Caco-2 (cell line): ENCODE results near the gene TMEM217. TPM values are rescaled to one million over a fixed set of nuclear protein-coding genes. Genes with fewer than 3 reads are reported as not detected.

Source experiments
- BruUV-seq: library from RNA; stranded (reverse); fragments of 400-500 nt; replicated peaks from 2 replicates; lab custom pipeline; 2021; lab: Mats Ljungman, UMichigan
- CTCF ChIA-PET: fragments of 300-600 bp; sonication (Branson Sonifier 250); formaldehyde crosslinking; loops from one replicate; lab custom pipeline; 2022; ENCODE audit warnings: antibody characterized with exemption; lab: Charles Lee
- POLR2A ChIA-PET: fragments of 300-600 bp; sonication (Branson Sonifier 250); formaldehyde crosslinking; loops from one replicate; lab custom pipeline; 2022; ENCODE audit warnings: antibody characterized with exemption; lab: Charles Lee
- DNase-seq, 2 experiments: peaks; one replicate each; pipeline versions ENCODE4 v3.0.0 to v3.0.0-alpha.2; 2020 to 2022
- H3K27me3 ChIP-seq: replicated peaks from 2 replicates; pipeline ENCODE4 v1.6.0; 2011; ENCODE audit warnings: low read length; ENCODE audit not compliant: control insufficient read depth, insufficient read depth
- H3K36me3 ChIP-seq: 2 replicates; pipeline ENCODE4 v1.5.1; 2011; ENCODE audit warnings: low read length; ENCODE audit not compliant: control insufficient read depth, insufficient read depth
- H3K4me1 ChIP-seq: fragments of 250-450 bp; sonication (Bioruptor Pico); 2 replicates; pipeline ENCODE4 v1.5.1; 2020; ENCODE audit warnings: mild to moderate bottlenecking
- H3K4me3 ChIP-seq: 2 replicates; pipeline ENCODE4 v1.5.1; 2011; ENCODE audit warnings: low read depth, mild to moderate bottlenecking, control low read depth, low read length
- H3K9me3 ChIP-seq: fragments of 250-450 bp; sonication (Bioruptor Pico); 2 replicates; pipeline ENCODE4 v1.5.1; 2020; ENCODE audit warnings: mild to moderate bottlenecking, moderate library complexity
- H3K27ac Mint-ChIP-seq: one replicate; pipeline ENCODE4 v1.8.0; 2022; ENCODE audit warnings: mixed read lengths; ENCODE audit not compliant: unreplicated experiment
- H3K27me3 Mint-ChIP-seq: one replicate; pipeline ENCODE4 v1.8.0; 2022; ENCODE audit warnings: mixed read lengths; ENCODE audit not compliant: insufficient read depth, unreplicated experiment
- H3K36me3 Mint-ChIP-seq: one replicate; pipeline ENCODE4 v1.8.0; 2022; ENCODE audit warnings: mild to moderate bottlenecking, mixed read lengths; ENCODE audit not compliant: insufficient read depth, unreplicated experiment
- H3K4me1 Mint-ChIP-seq: one replicate; pipeline ENCODE4 v1.8.0; 2022; ENCODE audit warnings: low read depth, mixed read lengths; ENCODE audit not compliant: unreplicated experiment
- H3K4me3 Mint-ChIP-seq: one replicate; pipeline ENCODE4 v1.8.0; 2022; ENCODE audit warnings: mild to moderate bottlenecking, moderate library complexity, mixed read lengths; ENCODE audit not compliant: unreplicated experiment
- H3K9me3 Mint-ChIP-seq: one replicate; pipeline ENCODE4 v1.8.0; 2022; ENCODE audit warnings: mixed read lengths; ENCODE audit not compliant: unreplicated experiment
- intact Hi-C: fragments of 100-400 bp; cut with micrococcal nuclease; formaldehyde crosslinking; loops from one replicate; pipeline ENCODE4 v1.10.0; 2022; ENCODE audit not compliant: unreplicated experiment
- total RNA-seq: library from RNA; stranded (reverse); gene quantifications from 2 replicates; pipeline ENCODE4 v1.2.3, GENCODE V29; 2022
- TF ChIP-seq, protein P1 (sequence below), 2 experiments: fragments of 200-600 bp in 1 of 2; IDR thresholded peaks; 1 replicate in 1 of 2; 2 replicates in 1 of 2; pipeline versions ENCODE4 v1.5.1 to v1.8.0; 2011 to 2022; ENCODE audit warnings: antibody characterized with exemption in 1 of 2, control low read depth in 1 of 2, inconsistent platforms in 1 of 2, low read depth in 1 of 2, low read length in 1 of 2, mild to moderate bottlenecking in 1 of 2, moderate library complexity in 1 of 2; ENCODE audit not compliant: insufficient read depth in 1 of 2, severe bottlenecking in 1 of 2, unreplicated experiment in 1 of 2

The TMEM217 gene
- total RNA-seq, 1 experiment from 2014 or later, result 1.6 TPM

DNA sequence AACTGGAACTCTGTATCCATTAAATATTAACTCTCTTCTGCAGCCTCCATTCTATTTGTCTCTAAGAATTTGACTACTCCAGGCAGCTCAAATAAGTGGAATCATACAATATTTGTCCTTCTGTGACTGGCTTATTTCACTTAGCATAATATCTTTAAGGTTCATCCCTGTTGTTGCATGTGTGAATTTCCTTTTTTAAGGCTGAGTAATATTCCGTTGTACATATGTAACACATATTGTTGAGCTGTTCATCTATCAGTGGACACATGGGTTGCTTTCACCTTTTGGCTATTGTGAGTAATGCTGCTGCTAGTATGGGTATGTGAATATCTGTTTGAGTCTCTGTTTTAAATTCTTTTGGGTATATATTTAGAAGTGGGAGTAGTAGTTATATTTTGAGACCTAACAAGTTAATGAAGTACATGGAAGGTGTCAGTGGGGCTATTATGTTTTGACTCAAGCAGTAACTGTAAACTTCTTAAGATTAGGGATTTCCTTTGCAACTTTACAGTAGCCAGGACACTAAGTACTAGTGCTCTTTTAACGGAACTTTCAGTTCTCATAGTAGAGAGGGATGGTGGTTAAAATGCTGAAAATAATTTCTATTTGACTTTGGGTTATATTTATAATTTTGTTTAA lies 29.7 kb upstream of the TMEM217 start:
- BruUV-seq, result no TSS peak
- TF ChIP-seq, protein P1, sequence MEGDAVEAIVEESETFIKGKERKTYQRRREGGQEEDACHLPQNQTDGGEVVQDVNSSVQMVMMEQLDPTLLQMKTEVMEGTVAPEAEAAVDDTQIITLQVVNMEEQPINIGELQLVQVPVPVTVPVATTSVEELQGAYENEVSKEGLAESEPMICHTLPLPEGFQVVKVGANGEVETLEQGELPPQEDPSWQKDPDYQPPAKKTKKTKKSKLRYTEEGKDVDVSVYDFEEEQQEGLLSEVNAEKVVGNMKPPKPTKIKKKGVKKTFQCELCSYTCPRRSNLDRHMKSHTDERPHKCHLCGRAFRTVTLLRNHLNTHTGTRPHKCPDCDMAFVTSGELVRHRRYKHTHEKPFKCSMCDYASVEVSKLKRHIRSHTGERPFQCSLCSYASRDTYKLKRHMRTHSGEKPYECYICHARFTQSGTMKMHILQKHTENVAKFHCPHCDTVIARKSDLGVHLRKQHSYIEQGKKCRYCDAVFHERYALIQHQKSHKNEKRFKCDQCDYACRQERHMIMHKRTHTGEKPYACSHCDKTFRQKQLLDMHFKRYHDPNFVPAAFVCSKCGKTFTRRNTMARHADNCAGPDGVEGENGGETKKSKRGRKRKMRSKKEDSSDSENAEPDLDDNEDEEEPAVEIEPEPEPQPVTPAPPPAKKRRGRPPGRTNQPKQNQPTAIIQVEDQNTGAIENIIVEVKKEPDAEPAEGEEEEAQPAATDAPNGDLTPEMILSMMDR (IDR thresholded peaks at IDR 0.05; ENCODE audit: insufficient read depth in 1 of 2, low read depth in 1 of 2, low read length in 1 of 2, severe bottlenecking in 1 of 2, unreplicated experiment in 1 of 2), result no peak
- H3K27me3 ChIP-seq, result no peaks in the 10 kb centered on the region
- Mint-ChIP-seq H3K36me3 (peaks cover 41% of the 10 kb centered on the region), H3K4me3 (no peak overlapping the region), H3K4me1 (peaks cover 7% of the 10 kb centered on the region), H3K27ac (no peak overlapping the region), H3K27me3 (no peaks in the 10 kb centered on the region), H3K9me3 (no peaks in the 10 kb centered on the region)
- intact Hi-C loops, result no loop called here
- POLR2A ChIA-PET, result no interaction called here
- H3K9me3 ChIP-seq, result no peaks in the 10 kb centered on the region
- no peak overlapping the region for H3K4me3 ChIP-seq
- peaks cover 6% of the 10 kb centered on the region for H3K36me3 ChIP-seq
- CTCF ChIA-PET, result no interaction called here
- H3K4me1 ChIP-seq, result no peaks in the 10 kb centered on the region
- no peak for DNase-seq

DNA sequence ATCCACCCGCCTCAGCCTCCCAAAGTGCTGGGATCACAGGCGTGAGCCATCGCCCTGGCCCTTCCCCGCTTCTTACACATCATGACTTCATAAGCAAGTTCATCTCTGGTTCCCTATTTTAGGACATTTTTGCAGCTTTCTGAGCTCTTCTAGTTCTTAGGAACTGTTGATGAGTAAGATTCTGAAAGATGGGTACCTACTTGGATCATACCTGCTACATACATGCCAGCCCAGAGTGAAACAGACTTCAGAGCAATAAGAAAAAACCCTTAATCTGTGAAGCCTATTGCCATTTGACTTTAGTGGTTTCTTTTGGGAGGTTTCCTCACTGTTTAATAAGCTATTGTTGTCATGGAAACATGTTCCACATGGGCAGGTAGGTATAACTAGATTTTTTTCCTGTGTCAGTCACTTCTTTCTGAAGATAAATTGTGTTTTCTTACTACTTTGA lies 27.9 kb upstream of the TMEM217 start:
- CTCF ChIA-PET, result interaction anchor here (0.7 kb wide), 1 partner anchor 82 kb away, joined by 3 read pairs; no protein-coding TSS in a partner anchor

DNA sequence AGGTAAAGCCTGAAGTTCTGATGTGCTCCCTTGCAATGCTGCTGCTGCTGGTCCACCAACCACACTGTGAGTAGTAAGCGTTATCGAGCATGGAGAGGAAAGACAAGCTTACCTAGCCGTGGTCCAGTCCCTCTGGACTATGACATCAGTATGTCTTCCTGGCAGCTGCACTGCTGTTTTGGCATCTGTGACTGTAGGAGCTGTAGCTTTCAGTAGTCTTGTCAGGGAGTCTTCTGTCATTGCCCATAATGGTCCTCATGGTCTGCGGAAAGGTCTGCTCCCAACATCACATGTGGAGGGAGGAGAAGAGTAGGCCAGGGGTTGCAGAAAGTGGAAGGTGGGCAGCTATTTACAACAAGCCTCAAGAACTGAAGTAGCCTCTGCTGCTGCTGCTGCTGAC lies 26.8 kb upstream of the TMEM217 start:
- Histone ChIP-seq H3K4me3 (no peak overlapping the region), H3K27me3 (no peaks in the 10 kb centered on the region), H3K36me3 (peaks cover 5% of the 10 kb centered on the region), H3K4me1 (no peaks in the 10 kb centered on the region), H3K9me3 (no peaks in the 10 kb centered on the region)
- Mint-ChIP-seq H3K27me3 (no peaks in the 10 kb centered on the region), H3K36me3 (peaks cover 27% of the 10 kb centered on the region), H3K9me3 (no peaks in the 10 kb centered on the region), H3K4me1 (no peaks in the 10 kb centered on the region), H3K4me3 (no peak overlapping the region), H3K27ac (no peak overlapping the region)
- TF ChIP-seq, protein P1 (IDR thresholded peaks at IDR 0.05; ENCODE audit: insufficient read depth in 1 of 2, low read depth in 1 of 2, low read length in 1 of 2, severe bottlenecking in 1 of 2, unreplicated experiment in 1 of 2), result no peak
- POLR2A ChIA-PET, result interaction anchor here (0.7 kb wide), 1 partner anchor 222 kb away, joined by 11 read pairs; no protein-coding TSS in a partner anchor
- no peak for DNase-seq
- intact Hi-C loops, result no loop called here
- CTCF ChIA-PET, result no interaction called here
- no TSS peak for BruUV-seq

More for the DNA sequence above, 27.9 kb upstream of the TMEM217 start:
- H3K4me3 Mint-ChIP-seq, result no peak overlapping the region
- peaks cover under 1% of the 10 kb centered on the region for H3K4me1 Mint-ChIP-seq
- Histone ChIP-seq H3K36me3 (peaks cover 5% of the 10 kb centered on the region), H3K9me3 (no peaks in the 10 kb centered on the region), H3K27me3 (no peaks in the 10 kb centered on the region), H3K4me3 (no peak overlapping the region), H3K4me1 (no peaks in the 10 kb centered on the region)
- intact Hi-C loops, result no loop called here
- no TSS peak for BruUV-seq
- POLR2A ChIA-PET, result no interaction called here
- H3K9me3 Mint-ChIP-seq, result no peaks in the 10 kb centered on the region
- no peaks in the 10 kb centered on the region for H3K27me3 Mint-ChIP-seq
- peaks cover 27% of the 10 kb centered on the region for H3K36me3 Mint-ChIP-seq
- TF ChIP-seq, protein P1 (IDR thresholded peaks at IDR 0.05; ENCODE audit: insufficient read depth in 1 of 2, low read depth in 1 of 2, low read length in 1 of 2, severe bottlenecking in 1 of 2, unreplicated experiment in 1 of 2), result no peak
- H3K27ac Mint-ChIP-seq, result no peak overlapping the region
- DNase-seq, result no peak
